ENCODE measurements around the gene PSD2. TPM values are rescaled to one million over a fixed set of nuclear protein-coding genes. Genes with fewer than 3 reads are reported as not detected.

The PSD2 gene
- total RNA-seq, 1 donor from 2014 or later, result 0.23 TPM

DNA sequence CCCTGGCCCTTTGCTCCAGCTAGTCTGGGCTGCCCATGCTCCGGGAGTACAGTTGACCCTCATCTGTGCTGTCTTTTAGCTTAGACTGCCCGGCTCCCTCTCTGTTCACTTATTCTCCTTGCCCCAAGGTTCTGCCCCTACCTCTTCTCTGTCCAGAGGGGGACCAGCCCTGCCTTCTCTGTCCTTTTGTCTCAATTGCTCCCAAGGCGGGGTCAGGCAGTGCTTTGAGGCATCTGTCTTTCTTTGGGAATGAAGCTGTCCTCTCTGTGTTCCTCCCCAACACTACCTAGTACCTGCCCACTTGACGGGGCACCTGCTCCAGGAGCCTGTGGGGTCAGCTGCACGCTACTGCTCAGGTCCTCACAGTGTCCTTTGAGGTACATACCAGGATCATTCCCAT lies 59.3 kb downstream of the PSD2 start:
- no peak for DNase-seq (ENCODE audit: low spot score)

DNA sequence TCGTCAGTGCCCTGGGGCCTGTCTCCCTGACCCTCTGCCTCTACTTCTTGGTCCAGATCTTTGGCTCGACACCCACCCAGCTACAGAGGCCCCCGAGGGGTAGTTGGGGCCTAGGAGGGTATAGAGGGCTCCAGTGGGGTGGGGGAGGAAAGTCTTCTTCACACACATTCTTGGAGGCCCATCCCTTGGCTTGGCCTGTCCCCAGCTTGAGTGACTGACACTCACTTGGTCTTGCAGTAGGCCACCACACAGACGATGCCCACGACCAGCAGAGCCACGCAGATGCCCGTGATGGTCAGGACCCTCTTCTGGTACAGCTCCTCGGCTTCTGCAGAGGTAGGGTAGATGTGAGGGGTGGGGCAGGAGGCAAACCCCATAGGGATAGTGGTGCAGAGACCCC lies 59.8 kb downstream of the PSD2 start:
- no peak for DNase-seq (ENCODE audit: low spot score)

DNA sequence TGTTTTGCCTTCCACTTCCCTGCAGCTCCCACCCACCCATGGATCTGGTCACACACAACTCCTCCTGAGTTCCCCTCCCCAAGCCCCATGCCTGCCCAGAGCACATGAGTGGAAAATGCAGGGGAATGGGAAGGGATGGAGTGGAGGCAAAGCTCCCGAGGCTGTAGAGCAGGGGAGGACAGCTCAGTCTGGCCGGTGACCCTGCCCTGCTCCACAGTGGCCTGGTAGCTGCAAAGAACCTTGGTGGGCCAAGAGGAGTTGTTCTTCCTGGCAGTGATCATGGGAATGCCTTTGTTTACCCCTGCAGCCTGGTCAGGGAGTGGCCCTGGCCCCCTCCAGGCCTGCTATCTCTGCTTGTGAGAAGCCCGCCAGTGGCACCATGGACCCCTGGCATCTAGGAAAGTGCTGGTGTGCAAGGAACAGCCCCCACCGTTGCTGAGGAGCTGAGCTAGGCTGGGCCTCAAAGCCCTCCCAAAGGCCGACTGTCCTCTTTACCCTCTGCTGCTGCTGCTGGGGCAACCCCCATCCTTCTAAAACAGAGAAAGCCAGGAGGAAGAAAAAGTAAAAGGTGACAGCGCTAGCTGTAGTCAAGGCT lies 60.4 kb downstream of the PSD2 start:
- DNase-seq (ENCODE audit: low spot score), result no peak

DNA sequence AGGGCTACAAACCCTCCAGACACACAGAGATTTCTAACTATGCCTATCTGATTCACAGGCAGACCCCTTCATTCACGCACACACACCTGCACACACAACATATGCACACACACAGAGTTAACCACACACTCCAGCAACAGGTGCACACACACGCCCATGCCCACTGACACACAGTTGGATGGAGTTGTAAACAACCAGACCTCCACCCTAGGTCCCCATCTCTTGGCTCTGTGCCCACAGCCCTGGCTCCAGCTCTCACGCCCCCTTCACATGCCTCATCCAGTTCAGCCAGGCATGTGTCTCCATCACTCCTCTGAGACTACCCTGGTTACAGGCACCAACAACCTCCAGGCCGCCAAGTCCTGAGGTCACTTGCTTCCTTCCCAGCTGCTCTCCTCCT lies 61.1 kb downstream of the PSD2 start:
- no peak for DNase-seq (ENCODE audit: low spot score)

DNA sequence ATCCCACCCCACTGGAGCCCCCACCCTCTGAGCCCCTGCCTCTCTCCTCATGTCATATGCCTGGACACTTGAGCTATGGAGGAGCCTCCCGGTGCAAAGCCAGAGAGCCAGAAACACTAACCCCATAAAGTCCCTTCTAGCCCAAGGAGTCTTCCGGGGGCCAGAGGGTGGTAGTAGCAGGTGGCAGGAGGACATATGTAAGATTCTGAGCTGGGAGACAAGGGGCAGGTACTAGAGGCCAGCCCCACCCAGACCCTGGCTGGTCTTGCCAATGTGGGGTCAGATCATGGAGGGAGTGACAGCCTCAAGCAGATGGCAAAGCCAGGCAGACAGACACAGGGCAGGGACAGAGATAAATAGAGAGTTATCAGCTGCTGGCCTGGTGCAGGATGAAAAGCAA lies 63.4 kb downstream of the PSD2 start:
- no peak for DNase-seq (ENCODE audit: low spot score)

DNA sequence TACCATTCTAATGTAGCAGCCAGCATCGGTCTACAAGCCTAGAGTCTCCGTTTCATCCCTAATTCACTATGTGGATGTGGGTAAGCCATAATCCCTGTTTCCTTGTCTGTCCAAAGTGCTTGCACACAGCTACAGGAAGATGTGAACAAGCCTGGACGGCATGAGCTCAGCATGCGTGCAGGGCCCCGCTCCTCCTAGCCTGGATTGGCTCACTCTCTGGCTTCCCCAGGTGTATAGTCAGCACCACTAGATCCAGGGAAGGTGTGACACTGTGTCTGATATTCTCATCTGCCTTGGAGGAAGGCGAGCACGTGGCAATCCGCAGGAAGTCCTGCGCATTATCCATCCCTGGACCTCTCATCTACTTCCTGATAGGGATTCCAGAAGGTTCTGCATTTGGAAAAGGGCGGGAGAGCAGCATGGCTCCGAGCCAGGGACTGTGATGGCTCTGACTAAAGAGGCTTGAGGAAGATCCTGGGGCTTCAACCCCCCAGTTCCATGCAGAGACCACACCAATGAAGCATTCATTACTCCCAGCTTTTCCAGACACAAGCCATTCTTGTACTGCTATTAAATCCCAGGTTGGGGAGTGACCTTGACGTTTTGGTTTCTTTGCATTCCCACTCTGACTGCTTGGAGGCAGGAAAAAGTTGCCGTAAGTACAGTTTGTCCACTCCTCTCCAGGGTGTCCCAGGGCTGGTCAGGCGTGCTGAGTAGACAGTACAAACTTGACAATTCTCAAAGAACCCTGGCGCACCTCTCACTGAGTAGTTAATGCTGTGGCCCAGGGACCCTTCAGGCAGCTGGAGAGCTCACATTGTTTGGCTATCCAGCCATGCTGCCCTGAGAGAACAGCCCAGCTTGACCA lies 65.6 kb downstream of the PSD2 start:
- no peak for DNase-seq (ENCODE audit: low spot score)

DNA sequence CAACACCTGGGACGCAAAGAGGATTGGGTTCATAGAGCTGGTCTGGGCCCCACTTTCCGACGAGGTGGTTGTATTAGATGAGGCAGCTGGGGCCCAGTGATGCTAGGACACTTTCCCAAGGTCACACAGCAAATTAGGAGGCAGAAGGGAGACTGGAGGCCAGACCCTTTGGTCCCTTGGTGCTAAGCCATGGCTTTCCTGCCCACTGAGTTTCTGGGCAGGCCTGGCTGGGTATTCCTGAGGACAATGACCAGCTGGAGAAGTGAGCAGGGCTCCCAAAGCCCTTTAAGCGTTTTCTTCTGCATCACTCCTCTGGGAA lies 66.2 kb downstream of the PSD2 start:
- no peak for DNase-seq (ENCODE audit: low spot score)

DNA sequence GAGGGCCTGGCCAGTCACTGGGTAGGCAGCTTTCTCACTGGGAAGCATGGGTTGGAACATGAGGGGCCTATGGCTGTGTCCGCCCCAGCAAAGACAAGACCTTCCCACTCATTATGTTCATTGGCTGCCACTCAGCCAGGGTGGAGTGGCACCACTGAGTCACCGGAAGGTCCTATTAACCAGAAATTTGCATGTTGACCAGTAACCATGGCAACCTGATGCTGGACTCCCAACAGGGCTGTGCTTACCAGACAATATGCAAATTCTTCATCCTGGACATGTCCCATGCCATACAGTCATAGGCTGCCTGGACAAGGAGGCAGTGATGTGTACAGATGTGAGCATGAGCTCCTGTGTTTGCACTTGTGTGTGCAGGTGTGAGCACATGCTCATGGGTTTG lies 66.7 kb downstream of the PSD2 start:
- DNase-seq (ENCODE audit: low spot score), result no peak

DNA sequence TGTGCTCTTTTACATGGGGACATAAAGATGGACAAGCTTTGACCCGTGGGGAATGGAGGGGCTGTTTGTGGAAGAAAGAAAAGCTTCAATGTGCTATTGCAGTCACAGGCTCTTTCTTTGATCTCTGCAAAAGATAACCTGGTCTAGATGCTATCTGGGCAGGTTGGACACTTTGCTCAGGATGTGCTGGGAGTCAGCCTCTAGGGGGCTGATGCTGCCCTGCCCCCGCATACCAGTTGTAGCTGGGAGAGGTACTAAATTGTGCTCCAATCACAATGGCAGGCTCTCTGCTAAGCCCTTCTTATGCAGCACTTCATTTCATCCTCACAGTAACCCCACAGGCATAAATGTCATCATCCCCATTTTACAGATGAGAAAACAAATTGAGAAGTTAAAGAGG lies 67.2 kb downstream of the PSD2 start:
- no peak for DNase-seq (ENCODE audit: low spot score)

DNA sequence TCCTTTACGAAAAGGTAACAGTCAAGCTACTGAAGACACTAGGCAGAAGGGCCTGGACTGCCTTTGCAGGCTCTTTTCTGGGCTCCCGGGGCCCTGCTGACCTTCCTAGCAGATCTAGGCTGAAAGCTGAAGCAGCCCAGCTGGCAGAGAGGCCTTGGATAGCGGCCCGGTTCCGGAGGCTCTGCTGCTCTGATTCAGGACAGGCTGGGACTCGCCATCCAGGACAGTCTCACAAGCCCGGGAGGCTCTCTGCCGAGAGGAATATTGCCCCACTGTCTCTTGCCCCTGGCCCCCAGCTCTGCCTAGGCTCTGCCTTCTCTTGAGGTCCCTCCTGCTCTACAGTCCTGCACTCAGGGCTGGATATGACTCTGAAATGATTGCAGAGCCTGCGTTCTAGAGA lies 67.8 kb downstream of the PSD2 start:
- DNase-seq (ENCODE audit: low spot score), result peak; percentile 74

DNA sequence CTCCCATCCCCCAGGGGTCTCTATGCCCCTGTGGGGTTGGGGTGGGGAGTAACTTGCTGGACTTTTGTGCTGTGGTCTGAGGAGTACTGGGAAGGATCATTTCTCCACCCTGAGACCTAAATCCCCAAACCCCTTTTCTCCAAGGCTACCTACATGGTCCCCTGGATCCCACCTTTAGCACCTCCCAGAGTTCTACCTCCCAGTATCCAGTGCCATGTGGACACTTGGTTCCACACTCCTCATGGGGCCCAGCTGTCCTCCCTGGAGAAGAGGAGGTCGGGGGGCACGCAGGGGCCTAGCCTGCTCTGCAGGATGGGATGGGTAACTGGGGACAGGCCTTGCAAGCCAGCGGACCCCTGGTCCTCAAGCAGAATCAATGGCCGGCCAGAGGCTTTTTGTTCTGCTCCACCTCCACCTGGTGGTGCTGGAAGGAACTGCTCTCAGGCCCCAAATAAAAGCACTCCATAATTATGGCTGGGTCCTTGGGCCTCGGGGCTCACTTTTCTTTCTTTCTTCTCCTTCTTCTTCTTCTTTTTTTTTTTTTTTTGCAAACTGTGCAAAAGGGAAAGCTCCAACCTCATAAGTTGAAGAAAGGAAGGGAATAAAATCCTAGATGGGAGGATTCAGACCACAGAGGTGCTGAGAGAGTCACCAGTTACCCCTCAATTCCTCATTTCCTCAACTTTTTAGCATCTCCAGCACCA lies 68.4 kb downstream of the PSD2 start:
- peak; percentile 67 for DNase-seq (ENCODE audit: low spot score)

DNA sequence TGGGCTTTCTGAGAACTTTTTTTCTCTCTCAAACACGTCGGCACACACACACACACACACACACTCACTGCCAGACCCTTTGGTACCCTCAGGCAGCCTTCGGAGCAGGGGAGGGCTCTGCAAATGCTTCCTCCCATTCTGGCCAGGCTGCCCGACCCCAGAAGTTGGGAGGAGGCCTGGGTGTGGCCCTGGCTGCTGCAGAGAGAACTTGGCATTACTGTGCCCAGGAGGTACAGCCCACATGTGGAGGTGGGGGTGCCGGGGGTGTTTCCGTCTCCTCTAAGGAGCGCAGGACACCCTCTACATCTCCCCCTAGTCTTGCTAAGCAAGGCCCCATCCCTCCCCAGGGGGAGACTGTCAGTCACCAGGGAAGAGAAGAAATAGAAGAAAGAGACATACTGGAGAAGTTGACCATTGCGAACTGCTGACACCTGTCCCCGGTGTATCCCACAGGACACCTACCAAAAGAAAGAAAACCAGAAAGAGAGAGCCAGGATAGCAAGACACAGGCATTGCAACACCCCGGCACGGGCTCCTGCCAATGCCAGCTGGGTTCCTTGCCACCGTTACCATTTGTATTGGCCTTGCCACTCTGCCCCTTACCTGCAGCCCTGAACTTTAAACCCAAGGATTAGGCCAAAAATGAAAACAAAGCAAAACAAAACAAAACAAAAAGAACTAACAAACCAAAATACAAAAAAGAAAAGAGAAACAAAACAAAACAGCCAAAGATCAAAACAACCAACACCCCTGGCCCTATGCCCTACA lies 69.3 kb downstream of the PSD2 start:
- no peak for DNase-seq (ENCODE audit: low spot score)

DNA sequence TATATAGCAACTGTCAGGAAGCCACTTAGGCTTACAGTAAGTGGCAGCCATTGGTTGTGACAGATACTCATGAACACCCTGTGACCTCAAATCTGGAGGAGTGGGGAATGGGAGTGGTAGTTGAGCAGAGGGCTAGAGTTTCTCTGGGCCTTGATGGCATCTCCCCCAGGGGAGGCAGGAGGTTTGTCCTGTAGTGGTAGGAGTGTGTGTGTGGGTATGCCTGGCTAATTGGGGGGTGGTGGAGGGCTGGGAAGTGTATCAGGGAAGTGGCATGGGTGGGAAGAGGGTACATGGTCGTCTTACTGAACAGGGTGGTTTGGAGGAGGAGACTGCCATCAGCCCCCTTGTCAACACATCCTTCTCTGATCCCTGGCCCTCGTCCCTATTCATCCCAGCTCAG lies 71.5 kb downstream of the PSD2 start:
- DNase-seq (ENCODE audit: low spot score), result no peak

DNA sequence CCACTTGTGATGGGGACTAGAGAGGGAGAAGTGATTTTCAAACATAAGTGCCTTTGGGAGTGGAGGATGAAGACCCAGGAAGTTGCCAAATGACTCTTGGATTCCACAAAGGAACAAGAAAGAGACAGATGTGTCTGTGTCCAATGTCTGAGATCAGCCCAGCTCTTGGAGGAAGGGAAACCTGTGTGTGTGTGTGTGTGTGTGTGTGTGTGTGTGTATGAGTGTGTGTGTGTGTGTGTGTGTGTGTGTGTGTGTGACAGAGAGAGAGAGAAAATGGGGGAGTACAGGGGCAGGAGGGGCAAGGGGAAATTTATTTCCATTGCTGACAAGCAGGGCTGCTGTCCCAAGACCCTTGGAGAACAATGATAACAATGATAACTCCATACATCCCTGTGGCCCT lies 72.0 kb downstream of the PSD2 start:
- no peak for DNase-seq (ENCODE audit: low spot score)

DNA sequence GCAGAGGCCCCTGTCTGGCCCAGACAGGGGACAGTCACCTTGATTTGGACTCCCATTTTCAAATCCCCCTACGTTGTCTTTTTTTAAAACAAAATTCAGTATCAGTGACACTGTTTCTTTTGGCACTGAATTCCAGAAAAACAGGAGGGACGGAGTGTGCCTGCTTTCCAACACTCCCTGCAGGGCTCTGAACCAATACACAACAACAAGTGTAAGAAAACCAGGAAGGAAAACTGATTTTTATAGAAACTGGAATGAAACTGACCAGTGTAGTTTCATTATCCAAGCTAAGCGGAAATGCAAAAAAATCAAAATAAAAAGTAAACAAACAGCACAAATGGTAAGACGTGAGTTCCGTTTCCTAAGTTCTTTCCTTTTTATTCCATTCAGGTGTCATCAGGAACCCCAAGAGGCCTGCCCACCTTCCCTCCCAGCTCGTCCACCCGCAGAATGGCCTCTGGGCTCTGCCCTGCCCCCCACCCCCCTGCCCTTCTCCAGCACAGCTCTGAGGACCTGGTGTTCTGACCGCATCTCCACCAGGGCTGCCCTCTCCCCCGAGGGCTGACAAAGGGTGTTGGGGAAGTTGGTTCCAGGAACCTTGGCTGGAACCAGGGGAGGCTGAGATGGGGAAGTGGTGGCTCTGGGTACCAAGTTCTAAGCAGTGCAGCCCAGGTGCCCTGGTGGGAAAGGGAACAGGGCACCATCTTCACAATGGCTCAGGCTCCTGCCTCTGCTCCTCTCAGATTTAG lies 73.6 kb downstream of the PSD2 start:
- DNase-seq (ENCODE audit: low spot score), result no peak

DNA sequence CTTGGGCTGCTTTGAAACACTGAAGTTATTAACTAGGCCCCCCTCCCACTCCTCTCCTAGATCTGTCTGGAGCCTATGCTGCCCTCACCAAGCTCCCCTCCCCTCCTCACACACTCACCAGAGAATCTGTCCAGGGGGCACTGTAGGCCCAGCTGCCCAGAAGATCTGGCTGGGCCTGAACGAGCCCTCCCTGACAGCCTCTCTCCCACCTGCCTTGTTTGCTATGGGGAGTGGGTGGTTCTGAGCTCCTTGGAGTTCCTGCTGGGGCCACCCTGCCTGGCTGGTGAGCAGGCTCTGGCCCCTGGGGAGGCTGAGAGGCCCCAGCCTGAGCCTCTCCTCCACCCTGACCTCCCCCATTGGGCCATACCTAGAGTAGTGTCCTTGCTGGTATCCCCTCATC lies 75.1 kb downstream of the PSD2 start:
- DNase-seq (ENCODE audit: low spot score), result no peak

DNA sequence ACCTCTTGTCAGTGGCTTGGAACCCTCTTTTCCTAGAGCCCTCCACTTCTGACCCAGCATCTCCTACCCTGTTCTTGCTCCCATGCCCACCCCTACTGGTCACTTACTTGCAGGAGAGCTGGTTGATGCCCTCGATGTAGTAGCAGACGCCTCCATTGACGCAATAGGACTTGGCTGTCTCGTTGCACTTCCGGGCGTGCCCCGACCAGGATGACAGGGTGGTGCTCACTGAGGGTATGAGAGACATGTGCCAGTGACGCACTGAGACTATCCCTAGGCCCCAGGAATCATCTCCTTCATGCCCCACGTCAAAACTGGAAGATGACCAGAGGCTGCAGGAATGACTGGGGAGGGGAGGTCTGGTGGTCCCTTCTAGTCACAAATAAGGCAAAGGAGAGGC lies 76.0 kb downstream of the PSD2 start:
- DNase-seq (ENCODE audit: low spot score), result no peak

DNA sequence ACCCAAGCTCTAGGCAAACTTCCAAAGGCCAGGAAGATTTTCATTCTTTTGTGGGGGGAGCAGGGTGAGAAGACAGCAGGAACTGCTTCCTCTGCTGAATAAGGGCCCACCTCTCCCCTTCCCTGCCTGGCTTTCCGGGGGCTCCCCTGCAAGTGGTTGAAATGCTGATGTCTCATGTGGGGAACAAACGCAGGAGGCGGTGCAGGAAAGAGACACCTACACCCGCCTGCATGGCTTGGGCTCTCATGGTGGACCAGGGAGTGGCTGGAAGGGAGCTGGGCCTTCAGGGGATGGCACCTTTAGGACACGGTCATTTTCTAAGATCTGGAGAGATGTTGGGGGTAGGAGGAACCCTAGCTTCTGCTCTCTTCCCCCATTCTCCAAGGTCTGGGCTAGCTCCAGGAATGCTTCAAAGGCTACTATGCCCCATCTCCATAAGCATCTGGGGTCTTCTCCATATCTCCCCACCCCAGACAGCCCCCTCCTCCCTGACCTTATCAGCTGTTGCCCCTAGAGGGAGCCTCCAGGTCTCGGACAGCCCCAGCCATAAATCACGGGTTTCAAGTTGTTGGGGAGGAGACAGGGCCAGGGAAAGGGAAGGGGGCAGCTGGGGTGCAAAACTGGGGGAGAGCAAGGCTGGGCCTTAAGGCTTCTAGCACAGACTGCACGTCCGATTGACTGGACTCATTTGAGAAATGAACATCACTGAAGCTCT lies 76.6 kb downstream of the PSD2 start:
- DNase-seq (ENCODE audit: low spot score), result no peak

DNA sequence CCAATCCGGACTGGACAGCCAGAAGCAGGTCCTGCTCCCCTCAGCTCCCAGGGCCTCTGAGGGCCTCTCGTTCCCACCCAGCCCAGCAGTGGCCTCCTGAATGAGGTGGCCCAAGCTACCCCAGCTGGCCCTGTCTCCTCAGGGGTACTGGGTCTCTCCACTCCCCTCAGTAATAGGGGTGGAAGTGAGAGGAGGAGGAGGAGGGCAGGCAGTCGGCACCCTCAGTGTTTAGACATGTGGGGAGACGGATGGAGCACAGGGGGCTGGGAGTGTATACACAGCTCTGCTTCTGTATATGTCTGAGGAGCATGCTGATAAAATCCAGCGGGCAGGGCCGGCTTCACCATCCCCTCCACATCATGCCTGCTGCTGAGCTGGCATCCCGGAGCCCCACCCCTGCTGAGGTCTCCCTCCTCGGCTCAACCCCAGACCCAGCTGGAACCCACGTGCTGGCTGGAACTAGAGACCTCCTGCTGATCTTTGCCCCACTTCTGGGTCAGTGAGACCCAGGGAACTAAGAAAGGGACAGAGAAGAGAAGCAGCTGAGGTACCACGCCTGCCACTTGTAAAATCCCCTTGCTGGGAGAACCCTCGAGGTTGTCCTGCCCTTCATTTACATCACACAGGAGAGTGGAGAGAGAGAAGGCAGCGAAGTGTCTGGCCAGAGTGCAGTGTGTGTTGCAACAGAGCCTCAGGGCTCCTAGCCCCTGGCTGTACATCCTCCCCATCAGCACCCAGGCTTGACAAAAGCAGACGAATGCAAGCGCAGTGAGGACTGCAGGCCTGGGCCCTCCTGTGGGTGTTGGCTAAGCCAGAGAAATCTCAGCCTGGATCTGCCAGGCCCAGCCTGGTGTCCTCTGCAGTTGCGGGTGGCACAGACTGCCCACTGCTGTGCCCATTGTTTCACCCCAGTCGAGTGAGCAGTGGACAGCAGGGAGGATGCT lies 77.5 kb downstream of the PSD2 start:
- peak; percentile 24 for DNase-seq (ENCODE audit: low spot score)

DNA sequence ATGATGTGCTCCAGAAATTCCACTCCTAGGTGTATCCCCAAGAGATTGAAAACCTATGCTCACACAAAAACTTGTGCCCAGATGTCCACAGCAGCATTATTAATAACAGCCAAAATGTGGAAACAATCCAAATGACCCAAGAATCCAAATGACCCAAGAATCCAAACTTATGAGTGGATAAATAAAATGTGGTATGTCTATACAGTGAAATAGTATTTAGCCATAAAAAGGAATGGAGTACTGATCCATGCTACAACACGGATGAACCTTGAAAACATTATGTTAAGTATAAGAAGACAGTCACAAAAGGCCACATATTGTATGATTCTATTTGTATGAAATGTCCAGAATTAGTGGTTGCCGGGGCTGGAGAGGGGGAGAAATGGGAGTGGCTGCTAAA lies 80.3 kb downstream of the PSD2 start:
- DNase-seq (ENCODE audit: low spot score), result no peak
